22Rv1 (cell line): ENCODE measurements around the gene AGAP1.

Source experiments
- H3K27ac ChIP-seq: fragments of 450-650 bp; 2 replicates; pipeline ENCODE4 v1.5.1; 2017
- CTCF ChIP-seq: fragments of 450-650 bp; IDR thresholded peaks from 2 replicates; pipeline ENCODE4 v1.5.1; 2017; ENCODE audit warnings: mild to moderate bottlenecking
- ZFX ChIP-seq: fragments of 450-650 bp; IDR thresholded peaks from 2 replicates; pipeline ENCODE4 v1.6.1; 2017; ENCODE audit warnings: antibody characterized with exemption, borderline replicate concordance

The AGAP1 gene

GRCh38 chr2:235690082-235690808 is 196.4 kb downstream of the AGAP1 start:
- no peak for TF ChIP-seq ZFX
- no peak for TF ChIP-seq CTCF
- no peak overlapping the region for H3K27ac ChIP-seq

GRCh38 chr2:235690809-235691450 is 197.1 kb downstream of the AGAP1 start:
- H3K27ac ChIP-seq: no peak overlapping the region
- no peak for TF ChIP-seq ZFX
- TF ChIP-seq CTCF: no peak

- TF ChIP-seq ZFX: no peak
- no peak overlapping the region for H3K27ac ChIP-seq
Observed at GRCh38 chr2:235692076-235692475, 198.2 kb downstream of the AGAP1 start.

- H3K27ac ChIP-seq: no peak overlapping the region
- TF ChIP-seq CTCF: no peak
- no peak for TF ChIP-seq ZFX
Observed at GRCh38 chr2:235692671-235693171, 198.9 kb downstream of the AGAP1 start.

- no peak overlapping the region for H3K27ac ChIP-seq
- TF ChIP-seq CTCF (no peak), ZFX (no peak)
Observed at GRCh38 chr2:235693279-235693678, 199.4 kb downstream of the AGAP1 start.

- TF ChIP-seq ZFX: no peak
- no peak for TF ChIP-seq CTCF
- no peak overlapping the region for H3K27ac ChIP-seq
Observed at GRCh38 chr2:235694721-235695601, 201.1 kb downstream of the AGAP1 start.

GRCh38 chr2:235695602-235695895 is 201.7 kb downstream of the AGAP1 start:
- TF ChIP-seq CTCF: no peak
- no peak for TF ChIP-seq ZFX
- no peak overlapping the region for H3K27ac ChIP-seq
